GM21529 (cell line): ENCODE results near the gene PCBP3.
"Not testable (repeated sequence)": the region's sequence is repeated elsewhere in the genome, so short reads cannot be mapped to it uniquely, and the experiment has no call there.

Source experiments
- ATAC-seq: cut with Tn5 transposase; IDR thresholded peaks from one replicate; pipeline ENCODE4 v1.9.1; 2021; ENCODE audit not compliant: unreplicated experiment

The PCBP3 gene

GRCh38 chr21:45823100-45823681, 179.7 kb downstream of the PCBP3 start:
- ATAC-seq: no peak

GRCh38 chr21:45824546-45825215, 181.2 kb downstream of the PCBP3 start:
- no peak for ATAC-seq

GRCh38 chr21:45825219-45825618, 181.7 kb downstream of the PCBP3 start:
- ATAC-seq: no peak

DNA sequence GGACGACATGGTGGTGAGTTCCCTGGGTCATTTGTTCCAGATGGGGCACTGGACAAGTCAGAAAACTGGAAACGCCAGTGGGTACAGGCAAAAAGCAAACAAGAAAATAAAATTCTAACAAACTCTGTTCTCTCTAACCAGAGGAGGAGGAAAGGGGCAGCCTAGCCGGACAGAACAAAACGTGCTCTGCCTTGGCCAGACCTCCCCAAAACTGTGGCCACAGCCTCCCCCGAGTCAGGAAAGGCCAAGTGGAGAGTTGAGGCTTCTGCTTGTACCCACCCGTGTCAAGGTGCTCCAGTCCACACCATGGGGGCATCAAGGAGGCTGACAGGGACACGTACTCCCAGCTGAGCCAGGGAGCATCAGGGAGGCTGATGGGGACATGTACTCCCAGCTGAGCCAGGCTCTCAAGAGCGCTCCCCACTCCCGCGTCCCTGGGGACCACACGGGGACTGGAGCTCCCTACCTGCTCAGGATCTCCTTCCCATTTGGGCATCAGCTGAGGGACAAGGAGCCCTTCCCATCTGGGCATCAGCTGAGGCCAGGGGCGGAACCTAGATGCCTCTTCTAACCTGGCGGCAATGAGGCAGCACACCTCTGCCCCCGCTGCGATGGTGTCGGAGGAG, 183.3 kb downstream of the PCBP3 start:
- ATAC-seq: no peak

DNA sequence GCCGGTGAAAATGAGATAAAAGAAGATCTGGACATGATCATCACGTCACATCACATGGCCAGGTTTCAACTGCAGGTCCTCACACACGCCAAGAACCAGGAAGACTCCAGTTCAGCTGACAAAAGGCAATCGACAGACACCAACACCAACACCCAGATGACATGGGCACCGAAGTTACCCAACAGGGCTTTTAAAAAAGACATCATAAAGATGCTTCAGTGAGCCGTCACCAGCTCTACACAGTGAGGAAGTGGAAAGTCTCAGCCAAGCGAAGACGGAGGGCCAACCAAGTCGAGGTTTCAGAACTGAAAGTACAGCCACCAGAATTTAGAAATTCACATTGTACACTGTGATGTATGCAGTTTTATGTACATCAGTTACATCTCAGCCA, 183.8 kb downstream of the PCBP3 start:
- no peak for ATAC-seq

DNA sequence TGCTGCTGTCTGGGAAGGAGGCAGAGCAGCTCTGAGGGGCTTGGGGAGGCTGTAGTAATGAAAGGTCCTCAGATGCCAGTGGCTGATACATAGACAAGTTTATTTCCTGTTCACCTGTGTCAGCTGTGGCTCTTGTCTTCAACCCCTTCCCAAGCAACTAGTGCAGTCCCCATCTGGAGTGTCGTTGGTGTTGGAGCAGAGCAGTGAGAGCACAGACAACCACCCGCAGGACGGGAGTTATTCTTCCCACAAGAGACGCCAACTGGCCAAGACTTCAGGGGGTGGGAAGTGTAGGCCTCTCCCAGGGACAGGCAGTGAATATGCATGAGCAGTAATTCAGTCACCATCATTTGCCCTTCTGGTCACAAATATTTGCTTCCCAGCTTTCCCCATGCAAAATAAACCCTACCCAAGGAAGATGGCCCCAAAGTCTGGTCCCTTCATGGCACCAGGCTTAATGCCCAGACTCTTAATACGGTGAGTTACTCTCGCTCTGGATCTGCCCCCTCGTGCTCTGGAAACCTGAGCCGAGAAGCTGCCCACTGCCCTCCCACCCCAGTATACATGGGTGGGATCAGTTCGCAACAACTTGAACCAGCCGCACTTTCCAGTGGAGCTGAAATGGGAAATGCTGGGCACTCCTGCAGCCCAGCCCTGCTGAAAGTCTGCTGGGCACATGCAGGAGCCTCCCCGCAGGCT, 184.5 kb downstream of the PCBP3 start:
- no peak for ATAC-seq

DNA sequence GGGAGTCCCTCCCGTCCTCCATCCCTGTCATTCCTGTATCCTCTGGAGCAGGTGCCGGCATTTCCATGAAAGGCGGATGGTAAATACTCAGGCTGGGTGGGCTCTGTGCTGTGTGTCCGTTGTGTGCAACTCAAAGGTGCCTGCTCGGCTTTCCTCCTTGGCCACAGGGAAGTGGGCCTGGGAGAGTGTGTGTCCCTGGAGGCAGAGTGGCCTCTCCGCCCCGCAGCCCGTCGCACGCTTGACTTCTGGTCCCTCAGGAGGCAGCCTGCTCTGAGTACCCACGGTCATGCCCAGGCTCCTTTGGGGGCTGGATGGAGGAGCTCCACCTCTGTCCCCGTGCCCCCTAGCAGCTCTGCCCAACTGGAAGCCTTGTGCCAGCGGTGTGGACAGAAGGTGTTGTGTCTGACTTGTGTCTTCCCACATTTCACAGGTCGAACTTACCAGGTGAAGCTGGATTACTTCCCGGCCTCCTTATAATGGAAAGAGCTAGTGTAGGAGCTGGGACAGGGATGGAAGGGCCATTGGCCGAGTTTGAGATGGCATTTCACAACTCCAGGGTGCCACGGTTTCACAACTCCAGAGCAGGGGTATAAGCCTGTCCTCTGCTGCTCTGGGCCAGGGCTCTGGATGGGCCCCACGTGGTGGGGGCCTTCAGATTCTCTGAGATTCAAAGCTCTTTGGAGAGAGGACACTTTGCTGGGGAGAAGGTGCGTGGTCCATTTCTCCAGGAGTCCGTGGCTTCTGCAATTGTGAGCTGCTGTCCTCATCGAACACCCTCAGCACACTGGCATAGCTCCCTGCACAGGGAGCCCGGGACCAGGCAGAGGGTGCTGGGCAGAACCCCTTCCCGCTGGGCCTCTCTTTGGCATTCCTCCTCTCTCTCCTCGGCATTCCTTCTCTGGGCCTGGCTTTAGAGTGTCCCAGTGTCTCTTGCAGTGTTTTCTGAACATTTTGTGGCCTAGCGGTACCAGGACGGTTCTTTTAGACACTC, 185.3 kb downstream of the PCBP3 start:
- ATAC-seq: no peak

DNA sequence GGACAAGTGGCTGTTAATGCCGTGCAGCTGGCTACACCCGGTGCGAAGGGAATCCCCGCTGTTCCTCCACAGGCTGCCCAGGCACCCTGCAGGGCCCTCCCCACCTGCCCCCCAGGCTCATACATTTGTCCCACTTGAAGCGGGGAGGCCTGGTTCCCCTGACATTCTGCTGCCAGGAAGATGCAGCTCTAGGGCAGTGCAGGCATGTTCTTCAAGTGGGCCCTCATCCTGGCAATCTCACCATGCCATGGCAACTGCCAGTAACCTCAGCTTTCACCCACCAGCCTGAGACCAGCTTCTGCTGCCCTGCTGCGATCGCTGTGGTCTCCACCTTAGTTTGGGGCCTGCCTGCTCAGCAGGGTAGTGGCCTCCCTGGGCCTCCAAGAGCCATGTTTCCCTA, 186.1 kb downstream of the PCBP3 start:
- no peak for ATAC-seq

GRCh38 chr21:45830221-45830640, 186.7 kb downstream of the PCBP3 start:
- no peak for ATAC-seq

DNA sequence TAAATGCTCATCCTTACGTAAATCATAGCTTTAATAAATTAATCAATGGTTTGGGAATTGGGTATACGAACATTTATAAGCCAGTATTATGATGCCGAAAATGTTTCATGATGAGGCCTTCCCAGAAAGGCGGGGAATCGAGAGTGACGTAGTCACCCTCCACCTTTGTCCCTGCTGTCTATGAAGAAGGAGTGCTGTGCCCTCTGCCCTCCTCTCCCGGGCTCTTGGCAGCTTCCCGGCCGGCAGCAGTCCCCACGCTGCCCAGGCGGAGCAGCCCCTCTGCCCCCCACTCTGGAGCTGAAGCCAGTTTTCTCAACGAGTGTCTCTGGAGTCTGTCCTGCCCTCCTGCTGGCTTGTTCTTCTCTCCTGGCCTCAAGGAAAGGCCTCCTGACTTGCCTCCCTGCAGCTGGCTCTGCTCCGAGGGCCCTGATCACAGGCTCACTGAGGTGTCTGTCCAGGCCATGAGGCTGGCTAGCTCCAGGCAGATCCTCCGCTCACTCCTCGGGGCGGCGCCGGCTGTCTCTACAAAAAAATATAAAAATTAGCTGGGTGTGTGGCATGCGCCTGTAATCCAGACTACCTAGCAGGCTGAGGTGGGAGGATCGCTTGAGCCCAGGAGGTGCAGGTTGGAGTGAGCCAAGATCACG, 187.3 kb downstream of the PCBP3 start:
- no peak for ATAC-seq

DNA sequence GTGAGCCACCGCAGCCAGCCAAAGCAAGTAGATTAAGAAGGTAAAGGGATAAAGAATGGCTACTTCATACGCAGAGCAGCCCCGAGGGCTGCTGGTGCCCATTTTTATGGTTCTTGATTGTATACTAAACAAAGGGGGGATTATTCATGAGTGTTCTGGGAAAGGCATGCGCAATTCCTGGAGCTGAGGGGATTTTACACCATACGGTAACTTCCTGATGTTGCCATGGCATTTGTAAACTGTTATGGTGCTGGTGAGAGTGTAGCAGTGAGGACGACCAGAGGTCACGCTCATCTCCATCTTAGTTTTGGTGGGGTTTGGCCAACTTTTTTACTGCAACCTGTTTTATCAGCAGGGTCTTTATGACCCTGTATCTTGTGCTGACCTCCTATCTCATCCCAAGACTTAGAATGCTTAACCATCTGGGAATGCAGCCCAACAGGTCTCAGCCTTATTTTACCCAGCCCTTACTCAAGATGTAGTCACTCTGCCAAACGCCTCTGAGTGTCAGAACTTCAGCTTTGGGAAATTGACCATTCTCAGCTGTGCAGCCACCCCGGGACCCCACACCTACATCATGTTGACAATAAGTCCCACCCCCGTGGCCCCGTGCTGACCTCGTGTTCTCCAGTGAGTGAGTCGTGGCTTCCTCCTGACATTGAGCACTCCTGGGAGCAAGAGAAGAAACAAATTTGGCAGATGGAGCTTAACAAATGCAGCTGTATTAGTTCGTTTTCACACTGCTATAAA, 188.6 kb downstream of the PCBP3 start:
- no peak for ATAC-seq

DNA sequence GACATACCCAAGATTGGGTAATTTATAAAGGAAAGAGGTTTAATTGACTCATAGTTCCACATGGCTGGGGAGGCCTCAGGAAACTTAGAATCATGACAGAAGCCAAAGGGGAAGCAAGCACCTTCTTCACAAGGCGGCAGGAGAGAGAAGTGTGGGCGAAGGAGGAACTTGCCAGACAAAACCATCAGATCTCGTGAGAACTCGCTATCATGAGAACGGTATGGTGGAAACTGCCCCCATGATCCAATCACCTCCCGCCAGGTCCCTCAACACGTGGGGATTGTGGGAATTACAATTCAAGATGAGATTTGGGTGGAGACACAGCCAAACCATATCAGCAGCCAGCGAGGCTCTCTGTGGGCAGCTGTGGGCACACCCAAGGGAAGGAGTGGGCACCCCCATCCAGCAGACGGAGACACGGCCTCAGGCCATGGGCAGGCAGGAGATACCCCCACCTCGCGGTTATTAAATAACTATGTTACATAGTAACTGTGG, 189.3 kb downstream of the PCBP3 start:
- ATAC-seq: not testable (repeated sequence)

GRCh38 chr21:45833414-45833813, 189.9 kb downstream of the PCBP3 start:
- no peak for ATAC-seq

DNA sequence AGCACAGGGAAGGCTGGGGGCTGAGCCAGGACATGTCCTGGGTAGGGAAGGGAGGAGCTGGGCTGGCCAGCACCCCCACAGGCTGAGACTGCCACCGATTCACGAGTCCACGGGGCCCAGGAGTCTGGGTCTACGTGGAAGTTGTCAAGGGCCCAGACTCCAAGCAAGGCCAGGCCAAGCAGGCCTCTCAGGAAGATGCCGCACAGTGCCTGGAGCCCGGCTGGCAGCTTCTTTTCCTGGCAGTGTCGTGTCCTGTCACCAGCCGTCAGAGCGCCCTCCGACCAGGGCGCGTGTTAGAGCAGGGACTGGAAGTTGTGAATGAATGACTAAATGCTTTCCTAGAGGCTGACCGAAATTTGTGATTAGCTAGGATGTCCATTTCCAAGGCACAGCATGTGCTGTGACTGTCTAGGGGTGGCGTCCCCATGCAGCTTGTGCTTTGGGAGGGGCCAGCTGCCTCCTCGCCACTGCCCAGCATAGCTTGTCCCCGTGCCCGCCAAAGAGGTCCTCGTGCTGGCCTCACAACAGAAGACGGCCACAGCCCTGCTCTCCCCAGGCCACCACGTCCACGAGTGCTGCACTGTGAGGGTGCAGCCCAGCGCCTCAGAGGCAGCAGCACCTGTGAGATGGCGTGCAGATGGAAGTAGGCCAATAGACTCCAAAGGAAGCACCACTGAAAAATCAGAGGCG, 190.6 kb downstream of the PCBP3 start:
- ATAC-seq: no peak

GRCh38 chr21:45834821-45835293, 191.3 kb downstream of the PCBP3 start:
- ATAC-seq: no peak

- no peak for ATAC-seq
Observed at GRCh38 chr21:45835301-45836267, 192.1 kb downstream of the PCBP3 start.

- ATAC-seq: no peak
Observed at GRCh38 chr21:45836268-45836655, 192.7 kb downstream of the PCBP3 start.
